Endothelial cell of umbilical vein (primary cell): ENCODE data around the gene POLR2H. TPM values are rescaled to one million over a fixed set of nuclear protein-coding genes. Genes with fewer than 3 reads are reported as not detected.

Source experiments
- BruUV-seq: library from RNA; stranded (reverse); fragments of 400-500 nt; replicated peaks from 2 replicates; lab custom pipeline; 2021; lab: Mats Ljungman, UMichigan
- CTCF ChIA-PET: fragments of 300-600, 350-600 bp; sonication (Branson Sonifier 250); formaldehyde crosslinking; loops from one replicate; lab custom pipeline; 2021; ENCODE audit warnings: antibody characterized with exemption, inconsistent platforms; lab: Charles Lee
- POLR2A ChIA-PET: fragments of 300-600, 350-600 bp; sonication (Branson Sonifier 250); formaldehyde crosslinking; loops from one replicate; lab custom pipeline; 2021; ENCODE audit warnings: antibody characterized with exemption, inconsistent platforms; lab: Charles Lee
- DNase-seq: peaks from one replicate; pipeline ENCODE4 v3.0.0-alpha.2; 2011; ENCODE audit warnings: low read depth, low spot score
- FAIRE-seq: peaks from 2 replicates; lab custom pipeline; 2011; peaks lifted over from hg19 to GRCh38; lab: Jason Lieb, UNC
- H2AFZ ChIP-seq: 2 replicates; pipeline ENCODE4 v1.6.0; 2012; ENCODE audit warnings: low read depth, low read length, control low read depth, inconsistent platforms
- H3K27ac ChIP-seq: 2 replicates; pipeline ENCODE4 v1.5.1; 2011; ENCODE audit warnings: low read depth, mild to moderate bottlenecking, control low read depth, low read length, moderate library complexity; ENCODE audit not compliant: insufficient read depth
- H3K27me3 ChIP-seq, 2 experiments: 2 replicates each; pipeline versions ENCODE4 v1.6.0 to v1.6.1; 2011; ENCODE audit warnings: low read length in 2 of 2, mixed read lengths in 1 of 2; ENCODE audit not compliant: control insufficient read depth in 2 of 2, insufficient read depth in 2 of 2
- H3K36me3 ChIP-seq, 2 experiments: 2 replicates in 1 of 2; 3 replicates in 1 of 2; pipeline ENCODE4 v1.5.1; 2011; ENCODE audit warnings: low read length in 2 of 2, mild to moderate bottlenecking in 1 of 2, moderate library complexity in 1 of 2; ENCODE audit not compliant: control insufficient read depth in 2 of 2, insufficient read depth in 2 of 2; ENCODE audit errors: extremely low read depth in 1 of 2
- H3K4me1 ChIP-seq: 3 replicates; pipeline ENCODE4 v1.5.1; 2011; ENCODE audit warnings: mild to moderate bottlenecking, low read length; ENCODE audit not compliant: control insufficient read depth, insufficient read depth; ENCODE audit errors: extremely low read depth
- H3K4me2 ChIP-seq: 2 replicates; pipeline ENCODE4 v1.6.1; 2011; ENCODE audit warnings: low read length, control low read depth, mixed read lengths; ENCODE audit not compliant: insufficient read depth
- H3K4me3 ChIP-seq, 3 experiments: fragments of 200-600 bp in 1 of 3; sonication (generic), shearing (Covaris generic) in 1 of 3; replicated peaks in 1 of 3; 2 replicates each; pipeline ENCODE4 v1.5.1; 2011 to 2016; ENCODE audit warnings: control low read depth in 3 of 3, low read length in 3 of 3, mild to moderate bottlenecking in 2 of 3, inconsistent platforms in 1 of 3, low read depth in 1 of 3, moderate library complexity in 1 of 3; ENCODE audit not compliant: insufficient read depth in 1 of 3
- H3K79me2 ChIP-seq: 2 replicates; pipeline ENCODE4 v1.6.0; 2012; ENCODE audit warnings: low read length, inconsistent platforms; ENCODE audit not compliant: control insufficient read depth, insufficient read depth
- H3K9ac ChIP-seq: replicated peaks from 2 replicates; pipeline ENCODE3; 2011; ENCODE audit warnings: low read length, control low read depth; ENCODE audit not compliant: insufficient read depth; ENCODE audit errors: extremely low read depth
- H3K9me1 ChIP-seq: replicated peaks from 3 replicates; pipeline ENCODE4 v1.6.0; 2011; ENCODE audit warnings: mild to moderate bottlenecking, low read length; ENCODE audit not compliant: control insufficient read depth, insufficient read depth; ENCODE audit errors: extremely low read depth
- H3K9me3 ChIP-seq: replicated peaks from 2 replicates; pipeline ENCODE4 v1.5.1; 2012; ENCODE audit warnings: low read length, inconsistent platforms; ENCODE audit not compliant: control insufficient read depth, insufficient read depth
- H4K20me1 ChIP-seq: replicated peaks from 2 replicates; pipeline ENCODE3; 2011; ENCODE audit warnings: mild to moderate bottlenecking, low read length; ENCODE audit not compliant: control insufficient read depth, insufficient read depth; ENCODE audit errors: extremely low read depth
- EZH2 ChIP-seq: IDR thresholded peaks from 2 replicates; pipeline ENCODE4 v1.6.1; 2012; ENCODE audit warnings: borderline replicate concordance, low read depth, mild to moderate bottlenecking, moderate library complexity, low read length, inconsistent platforms; ENCODE audit not compliant: severe bottlenecking
- FOS ChIP-seq: IDR thresholded peaks from 2 replicates; pipeline ENCODE4 v1.6.1; 2011; ENCODE audit warnings: mild to moderate bottlenecking, low read length, moderate library complexity, borderline replicate concordance; ENCODE audit not compliant: insufficient read depth
- GATA2 ChIP-seq: IDR thresholded peaks from 2 replicates; pipeline ENCODE4 v1.7.0; 2011; ENCODE audit warnings: low read depth, mild to moderate bottlenecking, moderate library complexity, mixed read lengths, low read length; ENCODE audit not compliant: insufficient read length, insufficient read depth
- JUN ChIP-seq: IDR thresholded peaks from 2 replicates; pipeline ENCODE4 v1.6.1; 2011; ENCODE audit warnings: borderline replicate concordance, low read depth; ENCODE audit not compliant: insufficient read length, insufficient read depth
- MYC ChIP-seq: IDR thresholded peaks from one replicate; pipeline ENCODE4 v1.6.1; 2011; ENCODE audit warnings: mild to moderate bottlenecking, low read depth, low read length
- POLR2A ChIP-seq: IDR thresholded peaks from 2 replicates; pipeline ENCODE4 v1.6.1; 2012; ENCODE audit warnings: low read depth, mild to moderate bottlenecking, control low read depth, low read length
- POLR2AphosphoS5 ChIP-seq: IDR thresholded peaks from 2 replicates; pipeline ENCODE4 v1.6.1; 2012; ENCODE audit warnings: low read depth, mild to moderate bottlenecking, control low read depth, low read length, moderate library complexity; ENCODE audit not compliant: insufficient read depth
- dilution Hi-C: fragments of 300-500 bp; cut with MboI; formaldehyde crosslinking; loops from one replicate; pipeline ENCODE4 v1.15.0; 2019; ENCODE audit warnings: low sequenced_read_pairs; ENCODE audit not compliant: extremely low pct_ligation_motif_present
- intact Hi-C: fragments of 100-400 bp; cut with micrococcal nuclease; formaldehyde crosslinking; loops from one replicate; pipeline ENCODE4 v1.10.0; 2022
- polyA plus RNA-seq, 4 experiments: library from polyadenylated mRNA; depleted of rRNA in 3 of 4; stranded (reverse) in 3 of 4; unstranded in 1 of 4; fragments of >200 nt; gene quantifications; 2 replicates each; pipeline versions ENCODE4 v1.2.1 to v1.2.3, GENCODE V29; 2011 to 2012; ENCODE audit warnings: missing spikeins in 1 of 4
- total RNA-seq: library from RNA; stranded (reverse); gene quantifications from 2 replicates; pipeline ENCODE4 v1.2.3, GENCODE V29; 2021

The POLR2H gene
- total and polyA plus RNA-seq, 2 donors (not counting 3 experiments of a cell fraction or from before 2014, with no cell fraction given), result 89.0 to 276 TPM

GRCh38 chr3:184346480-184347190 is 14.9 kb upstream of the POLR2H start:
- Histone ChIP-seq H3K27me3 (no peaks in the 10 kb centered on the region), H3K9me1 (no peaks in the 10 kb centered on the region), H2AFZ (no peak overlapping the region), H3K27ac (no peak overlapping the region), H3K9ac (no peak overlapping the region), H3K4me2 (no peak overlapping the region), H4K20me1 (no peaks in the 10 kb centered on the region), H3K36me3 (peaks cover 6 to 25% of the 10 kb centered on the region in 2 experiments), H3K4me3 (no peak overlapping the region), H3K4me1 (no peaks in the 10 kb centered on the region), H3K9me3 (no peaks in the 10 kb centered on the region), H3K79me2 (no peaks in the 10 kb centered on the region)
- POLR2A ChIA-PET, result no interaction called here
- intact Hi-C loops, result no loop called here
- BruUV-seq, result no TSS peak
- FAIRE-seq, result no peak
- dilution Hi-C loops, result no loop called here
- TF ChIP-seq POLR2A (no peak), POLR2AphosphoS5 (no peak), GATA2 (no peak), EZH2 (no peak), JUN (no peak), MYC (no peak), FOS (no peak)
- CTCF ChIA-PET, result interaction anchor here (0.8 to 1.4 kb wide), 2 partner anchors 8 to 25 kb away, joined by 3 to 5 read pairs; no protein-coding TSS in a partner anchor
- DNase-seq, result no peak
